Fibroblast of skin of scalp (primary cell): Measurements from ENCODE around the gene DHRS7B.
"Not testable (repeated sequence)": the region's sequence is repeated elsewhere in the genome, so short reads cannot be mapped to it uniquely, and the experiment has no call there.

Experiments used
- DNase-seq: peaks from one replicate; pipeline ENCODE4 v3.0.0-alpha.2; 2013

DHRS7B gene

GRCh38 chr17:21177854-21178600 is 51.3 kb downstream of the DHRS7B start:
- no peak for DNase-seq

- DNase-seq = no peak
Measured at GRCh38 chr17:21183468-21183867, 56.7 kb downstream of the DHRS7B start.

GRCh38 chr17:21184570-21184969 is 57.8 kb downstream of the DHRS7B start:
- no peak for DNase-seq

- DNase-seq = no peak
Measured at GRCh38 chr17:21185061-21185460, 58.3 kb downstream of the DHRS7B start.

- no peak for DNase-seq
Measured at GRCh38 chr17:21186399-21187187, 59.8 kb downstream of the DHRS7B start.

- DNase-seq = no peak
Measured at GRCh38 chr17:21189361-21189760, 62.6 kb downstream of the DHRS7B start.

- no peak for DNase-seq
Measured at GRCh38 chr17:21190078-21190477, 63.3 kb downstream of the DHRS7B start.

- no peak for DNase-seq
Measured at GRCh38 chr17:21191698-21192097, 64.9 kb downstream of the DHRS7B start.

- DNase-seq = not testable (repeated sequence)
Measured at GRCh38 chr17:21192414-21192813, 65.7 kb downstream of the DHRS7B start.

- no peak for DNase-seq
Measured at GRCh38 chr17:21193031-21193430, 66.3 kb downstream of the DHRS7B start.

- peak; percentile 11 for DNase-seq
Measured at GRCh38 chr17:21194226-21194625, 67.5 kb downstream of the DHRS7B start.

GRCh38 chr17:21194703-21195102 is 67.9 kb downstream of the DHRS7B start:
- peak; percentile 40 for DNase-seq

- no peak for DNase-seq
Measured at GRCh38 chr17:21196126-21196525, 69.4 kb downstream of the DHRS7B start.

GRCh38 chr17:21198411-21198810 is 71.6 kb downstream of the DHRS7B start:
- DNase-seq = no peak

- DNase-seq = peak; percentile 44
Measured at GRCh38 chr17:21199311-21199710, 72.5 kb downstream of the DHRS7B start.

GRCh38 chr17:21199856-21200255 is 73.1 kb downstream of the DHRS7B start:
- no peak for DNase-seq

GRCh38 chr17:21200590-21201297 is 74.0 kb downstream of the DHRS7B start:
- no peak for DNase-seq

GRCh38 chr17:21201298-21201595 is 74.5 kb downstream of the DHRS7B start:
- DNase-seq = no peak

- no peak for DNase-seq
Measured at GRCh38 chr17:21201874-21202273, 75.1 kb downstream of the DHRS7B start.

GRCh38 chr17:21202512-21202911 is 75.7 kb downstream of the DHRS7B start:
- no peak for DNase-seq

- no peak for DNase-seq
Measured at GRCh38 chr17:21204935-21205334, 78.2 kb downstream of the DHRS7B start.

- DNase-seq = no peak
Measured at GRCh38 chr17:21208352-21208751, 81.6 kb downstream of the DHRS7B start.

- DNase-seq = peak; percentile 49
Measured at GRCh38 chr17:21209511-21210175, 82.9 kb downstream of the DHRS7B start.
